Small intestine (tissue), 7 donors: Measurements from ENCODE around the gene GRAMD2A. TPM values are rescaled to one million over a fixed set of nuclear protein-coding genes. Genes with fewer than 3 reads are reported as not detected.

Experiments used
- DNase-seq, 2 donors: peaks; one replicate each; pipeline versions ENCODE4 v3.0.0 to v3.0.0-alpha.2; 2013
- FAIRE-seq: peaks from 2 replicates; lab custom pipeline; 2012; peaks lifted over from hg19 to GRCh38; lab: Jason Lieb, UNC
- H3K27ac ChIP-seq, 3 donors: one replicate each; pipeline ENCODE4 v1.5.1; 2013; ENCODE audit warnings: low read length in 2 of 3, mild to moderate bottlenecking in 2 of 3, control low read depth in 1 of 3, inconsistent platforms in 1 of 3, low read depth in 1 of 3, moderate library complexity in 1 of 3
- H3K27me3 ChIP-seq, 3 donors: one replicate each; pipeline ENCODE4 v1.6.1; 2013; ENCODE audit warnings: low read length in 3 of 3, inconsistent platforms in 1 of 3; ENCODE audit not compliant: control insufficient read depth in 3 of 3, insufficient read depth in 3 of 3
- H3K36me3 ChIP-seq, 3 donors: one replicate each; pipeline ENCODE4 v1.6.1; 2013; ENCODE audit warnings: low read length in 3 of 3, inconsistent platforms in 1 of 3, low read depth in 1 of 3, mild to moderate bottlenecking in 1 of 3, moderate library complexity in 1 of 3; ENCODE audit not compliant: control insufficient read depth in 3 of 3, insufficient read depth in 2 of 3
- H3K4me1 ChIP-seq, 3 donors: one replicate each; pipeline ENCODE4 v1.6.1; 2013; ENCODE audit warnings: low read length in 2 of 3, inconsistent platforms in 1 of 3, low read depth in 1 of 3, mild to moderate bottlenecking in 1 of 3, moderate library complexity in 1 of 3; ENCODE audit not compliant: control insufficient read depth in 3 of 3, insufficient read depth in 2 of 3
- H3K4me3 ChIP-seq, 3 donors: one replicate each; pipeline ENCODE4 v1.5.1; 2013; ENCODE audit warnings: low read length in 3 of 3, control low read depth in 1 of 3, inconsistent platforms in 1 of 3, low read depth in 1 of 3, mild to moderate bottlenecking in 1 of 3, moderate library complexity in 1 of 3
- H3K9me3 ChIP-seq, 2 donors: one replicate each; pipeline ENCODE4 v1.6.1; 2013; ENCODE audit warnings: low read depth in 1 of 2, low read length in 1 of 2; ENCODE audit not compliant: control insufficient read depth in 2 of 2, insufficient read depth in 1 of 2
- WGBS, 3 donors: extraction: QIAGEN DNeasy Blood & Tissue Kit; methylation state at CpG; one replicate each; pipeline ENCODE4 v1.1.7; 2013; 5-methylcytosine and 5-hydroxymethylcytosine counted together
- polyA plus RNA-seq, 4 donors: library from polyadenylated mRNA; stranded (reverse) in 3 of 4; unstranded in 1 of 4; fragments of 200-250 nt in 3 of 4; fragments of 120-200 nt in 1 of 4; gene quantifications; one replicate each; pipeline versions ENCODE4 v1.2.1 to v1.2.3, GENCODE V29; 2013
- donor health status: healthy with polysubstance abuse.
- donor health status: control.
- donor health status: control.
- donor health status: Bipolar disorder and iron deficiency.
- donor health status: healthy.

The GRAMD2A gene
- polyA plus RNA-seq, 4 donors, result 0.67 to 10.1 (median 4.2) TPM

- Histone ChIP-seq H3K4me1 (peaks cover 0 to 27% (median 3%) of the 10 kb centered on the region in 3 donors), H3K9me3 (no peaks in the 10 kb centered on the region), H3K27ac (peak overlapping the region; percentile 26 to 68 (median 68)), H3K36me3 (peaks cover 11 to 74% (median 25%) of the 10 kb centered on the region in 3 donors), H3K27me3 (peaks cover 0 to 13% (median 0%) of the 10 kb centered on the region in 3 donors), H3K4me3 (no peak overlapping the region)
- WGBS, 3 donors, result 60 to 82% (median 73%) methylated on average over 15 of the region's 15 CpGs
- FAIRE-seq (no peak), DNase-seq (no peak)
Observed at GRCh38 chr15:72200395-72201237, 3.0 kb upstream of the GRAMD2A start.

GRCh38 chr15:72199721-72200212 lies 2.2 kb upstream of the GRAMD2A start:
- H3K27ac ChIP-seq, result peak overlapping the region; percentile 22 to 68 (median 68)
- no peak overlapping the region for H3K4me3 ChIP-seq
- H3K27me3 ChIP-seq, result peaks cover 0 to 13% (median 0%) of the 10 kb centered on the region in 3 donors
- DNase-seq, result peak; percentile 94 to 97
- no peaks in the 10 kb centered on the region for H3K9me3 ChIP-seq
- 25 to 46% (median 27%) methylated on average over 2 of the region's 2 CpGs for WGBS, 3 donors
- no peak for FAIRE-seq
- peaks cover 11 to 66% (median 25%) of the 10 kb centered on the region in 3 donors for H3K36me3 ChIP-seq
- H3K4me1 ChIP-seq, result peaks cover 0 to 27% (median 3%) of the 10 kb centered on the region in 3 donors

DNA sequence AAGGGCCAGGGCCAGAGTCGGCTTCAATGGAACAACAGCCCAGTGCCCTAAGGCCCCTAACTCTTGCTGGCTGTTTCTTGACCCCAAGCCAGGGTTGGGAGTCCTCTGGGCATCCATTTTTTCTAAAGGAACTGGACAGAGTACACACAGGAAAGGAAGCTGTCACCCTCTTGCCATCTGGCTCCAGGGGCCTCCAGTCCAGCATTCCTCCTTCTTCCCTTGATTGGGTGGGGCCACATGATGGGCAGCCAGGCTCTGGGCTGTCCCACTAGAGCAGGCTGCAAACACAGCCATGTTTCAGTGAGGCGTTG lies 1.6 kb upstream of the GRAMD2A start:
- peaks cover 11 to 62% (median 24%) of the 10 kb centered on the region in 3 donors for H3K36me3 ChIP-seq
- no peak for FAIRE-seq
- 52 to 75% (median 57%) methylated on average over 2 of the region's 2 CpGs for WGBS, 3 donors

GRCh38 chr15:72198356-72199204 lies 993 bp upstream of the GRAMD2A start:
- Histone ChIP-seq H3K27ac (peak overlapping the region in 1 of 3 donors; percentile 68), H3K4me3 (no peak overlapping the region), H3K27me3 (peaks cover 0 to 13% (median 0%) of the 10 kb centered on the region in 3 donors), H3K36me3 (peaks cover 11 to 58% (median 21%) of the 10 kb centered on the region in 3 donors), H3K4me1 (peaks cover 0 to 27% (median 3%) of the 10 kb centered on the region in 3 donors), H3K9me3 (no peaks in the 10 kb centered on the region)
- FAIRE-seq, result no peak
- DNase-seq, result peak; percentile 39 to 71
- 47 to 65% (median 59%) methylated on average over 10 to 11 of the region's 11 CpGs for WGBS, 3 donors

More for the DNA sequence above, 1.6 kb upstream of the GRAMD2A start:
- peaks cover 0 to 13% (median 0%) of the 10 kb centered on the region in 3 donors for H3K27me3 ChIP-seq
- H3K9me3 ChIP-seq, result no peaks in the 10 kb centered on the region
- H3K4me3 ChIP-seq, result no peak overlapping the region
- DNase-seq, result no peak
- H3K4me1 ChIP-seq, result peaks cover 0 to 27% (median 3%) of the 10 kb centered on the region in 3 donors
- peak overlapping the region in 1 of 3 donors; percentile 68 for H3K27ac ChIP-seq

DNA sequence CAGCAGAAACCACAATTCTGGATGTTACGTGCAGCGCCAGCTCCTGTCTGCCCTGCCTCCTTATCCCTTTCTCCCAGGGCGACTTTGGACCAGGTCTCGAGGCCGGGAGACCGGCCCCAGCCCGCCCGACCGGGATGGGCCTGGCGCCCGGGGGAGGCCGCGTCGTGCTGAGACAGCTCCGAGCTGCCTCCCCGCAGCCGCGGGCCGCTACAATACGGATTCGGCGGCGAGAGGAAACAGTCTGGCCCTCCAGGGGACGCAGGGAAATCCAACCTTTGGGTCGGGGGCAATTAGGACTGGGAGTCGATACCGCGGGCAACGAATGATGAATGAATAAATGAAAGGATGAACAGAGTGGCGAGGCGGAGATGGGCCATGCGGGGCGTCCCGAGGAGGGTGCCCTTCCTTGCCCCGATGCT lies 537 bp downstream of the GRAMD2A start:
- peaks cover 8 to 42% (median 15%) of the 10 kb centered on the region in 3 donors for H3K36me3 ChIP-seq
- 6 to 13% (median 11%) methylated on average over 33 to 35 of the region's 35 CpGs for WGBS, 3 donors

GRCh38 chr15:72196409-72197040 lies 1.1 kb downstream of the GRAMD2A start:
- H3K4me1 ChIP-seq, result peaks cover 0 to 27% (median 3%) of the 10 kb centered on the region in 3 donors
- no peak for DNase-seq
- peaks cover 8 to 38% (median 15%) of the 10 kb centered on the region in 3 donors for H3K36me3 ChIP-seq
- 70 to 75% (median 73%) methylated on average over 13 of the region's 13 CpGs for WGBS, 3 donors
- no peak for FAIRE-seq
- no peaks in the 10 kb centered on the region for H3K9me3 ChIP-seq
- no peak overlapping the region for H3K27ac ChIP-seq
- H3K4me3 ChIP-seq, result peak overlapping the region in 1 of 3 donors; percentile 43
- H3K27me3 ChIP-seq, result peaks cover 0 to 13% (median 0%) of the 10 kb centered on the region in 3 donors

More for the DNA sequence above, 537 bp downstream of the GRAMD2A start:
- DNase-seq (peak; percentile 28 to 61), FAIRE-seq (no peak)
- peaks cover 0 to 13% (median 0%) of the 10 kb centered on the region in 3 donors for H3K27me3 ChIP-seq
- H3K4me3 ChIP-seq, result peak overlapping the region in 2 of 3 donors; percentile 43 to 45
- H3K4me1 ChIP-seq, result peaks cover 0 to 27% (median 3%) of the 10 kb centered on the region in 3 donors
- no peaks in the 10 kb centered on the region for H3K9me3 ChIP-seq
- H3K27ac ChIP-seq, result no peak overlapping the region

DNA sequence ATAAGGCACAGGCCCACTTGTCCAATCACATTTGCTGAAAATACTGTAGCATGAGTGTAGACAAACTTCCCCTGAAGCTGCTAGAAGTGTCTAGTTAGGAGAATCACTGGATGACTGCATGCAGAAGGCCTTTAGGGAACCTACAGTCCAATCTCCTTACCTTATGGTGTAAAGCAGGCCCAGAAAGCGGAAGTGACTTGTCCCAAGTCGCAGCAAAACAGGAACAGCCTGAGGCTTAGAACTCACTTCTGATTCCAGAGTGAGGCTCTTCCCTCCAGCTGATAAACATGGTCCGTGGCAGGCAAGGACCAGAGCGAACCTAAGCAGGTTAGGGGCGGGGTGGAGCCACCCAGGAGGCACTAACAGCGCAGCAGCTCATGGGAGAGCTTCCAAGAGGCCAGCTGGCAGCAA lies 2.5 kb downstream of the GRAMD2A start:
- DNase-seq, result no peak
- peaks cover 3 to 23% (median 7%) of the 10 kb centered on the region in 3 donors for H3K36me3 ChIP-seq
- WGBS, 3 donors, result 20 to 60% (median 48%) methylated on average over 6 of the region's 6 CpGs
- peaks cover 0 to 24% (median 1%) of the 10 kb centered on the region in 3 donors for H3K4me1 ChIP-seq
- H3K4me3 ChIP-seq, result no peak overlapping the region
- H3K27me3 ChIP-seq, result peaks cover 0 to 13% (median 0%) of the 10 kb centered on the region in 3 donors
- no peaks in the 10 kb centered on the region for H3K9me3 ChIP-seq
- H3K27ac ChIP-seq, result no peak overlapping the region
- no peak for FAIRE-seq
